GM12801 (cell line): ENCODE measurements around the gene PHTF2.

Experiments used
- CTCF ChIP-seq: IDR thresholded peaks from one replicate; pipeline ENCODE4 v1.5.1; 2011; ENCODE audit warnings: control low read depth; ENCODE audit not compliant: insufficient read length; ENCODE audit errors: extremely low read depth

PHTF2 gene

GRCh38 chr7:77858278-77858677 lies 59.7 kb downstream of the PHTF2 start:
- TF ChIP-seq CTCF = no peak

- TF ChIP-seq CTCF = no peak
Measured at GRCh38 chr7:77859343-77859742, 60.8 kb downstream of the PHTF2 start.

- TF ChIP-seq CTCF = no peak
Measured at GRCh38 chr7:77862691-77863090, 64.1 kb downstream of the PHTF2 start.

GRCh38 chr7:77863860-77864259 lies 65.3 kb downstream of the PHTF2 start:
- no peak for TF ChIP-seq CTCF

- no peak for TF ChIP-seq CTCF
Measured at GRCh38 chr7:77866370-77866769, 67.8 kb downstream of the PHTF2 start.

- TF ChIP-seq CTCF = no peak
Measured at GRCh38 chr7:77866786-77867536, 68.4 kb downstream of the PHTF2 start.

GRCh38 chr7:77867537-77867865 lies 68.9 kb downstream of the PHTF2 start:
- no peak for TF ChIP-seq CTCF
